Karpas-422 (cell line): ENCODE data around the gene NDUFS2. TPM values are rescaled to one million over a fixed set of nuclear protein-coding genes. Genes with fewer than 3 reads are reported as not detected.

Experiments
- DNase-seq: peaks from one replicate; pipeline ENCODE4 v3.0.0-alpha.2; 2015
- H2AFZ ChIP-seq: fragments of 200-600 bp; sonication (generic); 2 replicates; pipeline ENCODE4 v1.6.1; 2014; ENCODE audit warnings: antibody characterized with exemption, low read length, mixed read lengths
- H3K27ac ChIP-seq: fragments of 200-600 bp; sonication (generic); 2 replicates; pipeline ENCODE4 v1.5.1; 2014; ENCODE audit warnings: mild to moderate bottlenecking, low read length, moderate library complexity
- H3K27me3 ChIP-seq: fragments of 200-600 bp; sonication (generic); 2 replicates; pipeline ENCODE4 v1.6.1; 2014; ENCODE audit warnings: low read length, mixed read lengths
- H3K36me3 ChIP-seq: fragments of 200-600 bp; sonication (generic); 2 replicates; pipeline ENCODE4 v1.6.1; 2014; ENCODE audit warnings: low read length, mixed read lengths; ENCODE audit not compliant: insufficient read depth
- H3K4me1 ChIP-seq: fragments of 200-600 bp; sonication (generic); 2 replicates; pipeline ENCODE4 v1.6.1; 2014; ENCODE audit warnings: mild to moderate bottlenecking, low read length, mixed read lengths
- H3K4me2 ChIP-seq: fragments of 200-600 bp; sonication (generic); 2 replicates; pipeline ENCODE4 v1.6.1; 2014; ENCODE audit warnings: low read length, low read depth, mild to moderate bottlenecking; ENCODE audit not compliant: poor library complexity, severe bottlenecking
- H3K4me3 ChIP-seq: fragments of 200-600 bp; sonication (generic); 2 replicates; pipeline ENCODE4 v1.5.1; 2014; ENCODE audit warnings: mild to moderate bottlenecking, antibody characterized with exemption, low read length, mixed read lengths
- H3K79me2 ChIP-seq: fragments of 200-600 bp; sonication (generic); 2 replicates; pipeline ENCODE4 v1.6.1; 2014; ENCODE audit warnings: mild to moderate bottlenecking, low read length, mixed read lengths
- H3K9ac ChIP-seq: fragments of 200-600 bp; sonication (generic); 2 replicates; pipeline ENCODE4 v1.6.0; 2014; ENCODE audit warnings: low read length
- H3K9me2 ChIP-seq: fragments of 200-600 bp; sonication (generic), shearing (Covaris generic); replicated peaks from 2 replicates; pipeline ENCODE4 v1.6.0; 2014; ENCODE audit warnings: mild to moderate bottlenecking, low read length, moderate library complexity; ENCODE audit not compliant: insufficient read depth
- H3K9me3 ChIP-seq: fragments of 300-700, 200-600 bp; sonication (generic); 2 replicates; pipeline ENCODE4 v1.6.1; 2014; ENCODE audit warnings: low read length, mixed read lengths
- H4K20me1 ChIP-seq: fragments of 200-600 bp; sonication (generic); 2 replicates; pipeline ENCODE4 v1.6.1; 2014; ENCODE audit warnings: mild to moderate bottlenecking, antibody characterized with exemption, low read length, low read depth; ENCODE audit not compliant: insufficient read depth
- total RNA-seq: library from RNA; depleted of rRNA; stranded (reverse); fragments of >200 nt; shearing (Covaris generic); gene quantifications from 2 replicates; pipeline ENCODE4 v1.2.3, GENCODE V29; 2014; ENCODE audit warnings: low replicate concordance

NDUFS2 gene
- total RNA-seq, 1 experiment from 2014 or later = 134 TPM

DNA sequence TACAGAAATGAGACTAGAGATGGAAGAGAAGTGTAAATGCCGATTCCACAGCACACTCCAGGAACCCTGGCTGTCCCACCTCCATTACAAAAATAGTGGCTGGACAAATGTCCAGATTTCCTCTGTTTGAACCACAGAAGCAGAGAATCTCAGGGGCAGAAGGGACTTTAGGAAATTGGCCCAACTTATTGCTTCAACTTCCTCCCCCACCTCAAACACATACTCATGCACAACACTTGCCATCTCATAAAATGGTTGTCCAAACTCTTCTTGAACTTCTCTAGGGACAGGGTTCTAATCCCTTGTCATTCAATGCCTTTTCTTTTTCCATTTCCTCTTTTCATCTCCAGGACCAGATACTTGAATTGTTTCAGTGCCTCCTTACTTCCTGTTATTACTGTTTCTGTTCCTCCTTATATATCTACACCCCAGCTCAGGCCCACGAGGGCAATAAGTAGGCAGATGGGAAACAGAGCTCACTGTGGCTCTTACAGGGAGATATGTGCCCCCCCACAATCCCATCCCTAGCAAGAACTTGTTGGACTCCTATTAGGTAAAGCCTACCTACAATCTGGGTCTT, 16.3 kb upstream of the NDUFS2 start:
- peak overlapping the region; percentile 42; the same call in 1 of the 2 replicates for H2AFZ ChIP-seq
- H3K4me3 ChIP-seq = peak overlapping the region; percentile 58
- H3K9me3 ChIP-seq = no peaks in the 10 kb centered on the region
- peak overlapping the region; percentile 98 for H3K27ac ChIP-seq
- H3K9me2 ChIP-seq = no peaks in the 10 kb centered on the region
- no peaks in the 10 kb centered on the region for H3K27me3 ChIP-seq
- H4K20me1 ChIP-seq = no peaks in the 10 kb centered on the region
- H3K4me2 ChIP-seq = peak overlapping the region; percentile 74
- H3K9ac ChIP-seq = peak overlapping the region; percentile 58
- no peaks in the 10 kb centered on the region for H3K79me2 ChIP-seq
- DNase-seq = peak; percentile 92
- H3K36me3 ChIP-seq = no peaks in the 10 kb centered on the region
- H3K4me1 ChIP-seq = peaks cover 41% of the 10 kb centered on the region

DNA sequence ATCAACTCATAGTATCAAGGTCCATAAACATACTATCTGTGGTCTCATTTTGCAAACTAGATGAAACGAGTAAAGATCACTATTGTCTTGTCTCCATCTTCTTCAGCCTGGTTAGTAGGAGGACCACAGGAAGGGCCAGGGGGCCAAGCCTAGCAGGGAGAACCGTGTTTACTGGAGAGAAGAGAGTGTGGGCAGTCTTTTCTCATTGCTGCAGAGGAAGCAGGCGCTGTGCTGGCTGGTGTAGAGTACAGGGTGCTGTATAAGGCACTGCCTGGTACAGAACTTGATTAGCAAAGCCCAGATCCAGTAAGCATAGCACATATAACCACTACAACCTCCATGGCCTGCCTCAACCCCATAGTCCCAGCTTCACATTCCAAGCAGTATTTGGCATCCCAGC, 14.9 kb upstream of the NDUFS2 start:
- Histone ChIP-seq H3K27me3 (no peaks in the 10 kb centered on the region), H3K9me3 (no peaks in the 10 kb centered on the region), H3K9ac (no peak overlapping the region), H2AFZ (peak overlapping the region; percentile 81), H3K4me2 (no peak overlapping the region), H3K27ac (peak overlapping the region; percentile 98), H3K4me3 (no peak overlapping the region), H3K9me2 (no peaks in the 10 kb centered on the region), H3K36me3 (no peaks in the 10 kb centered on the region), H4K20me1 (no peaks in the 10 kb centered on the region), H3K79me2 (no peaks in the 10 kb centered on the region), H3K4me1 (peaks cover 43% of the 10 kb centered on the region)
- DNase-seq = no peak

DNA sequence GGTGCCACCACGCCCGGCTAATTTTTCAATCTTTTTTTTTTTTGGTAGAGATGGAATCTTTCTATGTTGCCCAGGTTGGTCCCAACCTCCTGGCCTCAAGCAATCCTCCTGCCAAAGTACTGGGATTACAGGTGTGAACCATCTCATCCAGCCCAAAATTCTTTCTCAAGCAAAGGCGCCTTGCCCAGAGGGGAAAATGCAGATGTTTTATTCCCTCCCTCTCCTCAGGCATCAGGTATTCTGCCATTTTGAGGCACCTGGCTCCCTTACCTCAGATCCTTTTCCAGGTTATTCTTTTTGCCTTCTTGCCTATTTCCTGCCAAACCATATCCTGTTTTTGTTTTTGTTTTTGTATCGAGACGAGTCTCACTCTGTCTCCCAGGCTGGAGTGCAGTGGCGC, 13.8 kb upstream of the NDUFS2 start:
- Histone ChIP-seq H3K9me2 (no peaks in the 10 kb centered on the region), H3K36me3 (no peaks in the 10 kb centered on the region), H3K9ac (no peak overlapping the region), H2AFZ (no peak overlapping the region), H3K79me2 (no peaks in the 10 kb centered on the region), H3K27ac (no peak overlapping the region), H4K20me1 (no peaks in the 10 kb centered on the region), H3K9me3 (no peaks in the 10 kb centered on the region), H3K4me2 (no peak overlapping the region), H3K27me3 (no peaks in the 10 kb centered on the region), H3K4me3 (no peak overlapping the region), H3K4me1 (peaks cover 47% of the 10 kb centered on the region)
- no peak for DNase-seq

DNA sequence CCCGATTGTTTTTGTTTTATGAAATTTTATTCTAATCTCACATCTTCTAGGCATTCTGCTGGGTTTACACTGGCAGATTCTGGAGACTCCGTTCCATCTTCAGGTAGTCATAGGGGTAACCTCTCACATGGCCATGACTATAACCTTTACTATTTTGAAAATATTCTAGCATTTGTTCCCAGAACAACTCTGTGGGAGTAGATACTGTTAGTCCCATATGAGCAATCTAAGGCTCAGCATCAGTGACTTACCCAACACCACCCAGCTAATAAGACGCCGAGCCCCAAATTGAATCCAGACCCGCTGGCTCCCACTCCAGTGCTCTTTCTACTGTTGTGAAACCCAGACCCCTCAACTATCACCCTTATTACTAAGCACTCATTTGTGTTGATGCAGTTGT, 13.1 kb upstream of the NDUFS2 start:
- Histone ChIP-seq H4K20me1 (no peaks in the 10 kb centered on the region), H3K36me3 (no peaks in the 10 kb centered on the region), H3K79me2 (no peaks in the 10 kb centered on the region), H3K9ac (no peak overlapping the region), H3K4me2 (no peak overlapping the region), H2AFZ (no peak overlapping the region), H3K4me1 (peaks cover 42% of the 10 kb centered on the region), H3K4me3 (no peak overlapping the region), H3K27ac (no peak overlapping the region), H3K9me3 (no peaks in the 10 kb centered on the region), H3K9me2 (no peaks in the 10 kb centered on the region), H3K27me3 (no peaks in the 10 kb centered on the region)
- no peak for DNase-seq

DNA sequence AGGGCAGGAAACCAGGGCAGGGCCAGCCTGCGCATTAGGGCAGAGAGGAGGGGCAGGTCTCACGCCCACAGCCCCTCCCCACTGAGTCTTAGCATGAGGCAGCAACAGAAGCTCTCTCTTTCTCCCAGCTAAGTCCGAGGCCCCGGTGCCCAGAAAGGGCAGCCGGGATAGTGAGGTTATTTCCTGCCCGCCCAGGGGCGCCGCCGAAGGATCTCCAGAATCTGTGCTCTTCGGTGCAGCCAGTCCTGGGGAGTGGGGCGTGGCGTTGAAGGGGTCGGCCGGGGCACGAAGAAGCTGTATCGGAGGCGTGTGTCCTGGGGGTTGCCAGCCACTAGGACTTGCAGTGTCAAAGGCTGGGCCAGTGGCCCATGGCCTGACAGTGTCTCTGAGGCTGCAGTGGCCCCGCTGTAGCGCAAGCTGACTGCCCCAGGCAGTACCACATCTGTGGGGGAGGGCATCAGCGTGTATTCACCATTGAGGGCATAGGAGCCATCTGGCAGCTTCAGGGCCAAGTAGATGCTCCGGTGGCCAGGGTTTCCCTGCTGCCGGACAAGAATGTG, 11.1 kb upstream of the NDUFS2 start:
- Histone ChIP-seq H3K27me3 (no peaks in the 10 kb centered on the region), H3K36me3 (no peaks in the 10 kb centered on the region), H3K9ac (no peak overlapping the region), H3K4me1 (peaks cover 34% of the 10 kb centered on the region), H3K4me3 (no peak overlapping the region), H2AFZ (no peak overlapping the region), H3K4me2 (no peak overlapping the region), H3K9me3 (no peaks in the 10 kb centered on the region), H3K27ac (no peak overlapping the region), H3K9me2 (no peaks in the 10 kb centered on the region), H4K20me1 (no peaks in the 10 kb centered on the region), H3K79me2 (no peaks in the 10 kb centered on the region)
- DNase-seq = no peak

DNA sequence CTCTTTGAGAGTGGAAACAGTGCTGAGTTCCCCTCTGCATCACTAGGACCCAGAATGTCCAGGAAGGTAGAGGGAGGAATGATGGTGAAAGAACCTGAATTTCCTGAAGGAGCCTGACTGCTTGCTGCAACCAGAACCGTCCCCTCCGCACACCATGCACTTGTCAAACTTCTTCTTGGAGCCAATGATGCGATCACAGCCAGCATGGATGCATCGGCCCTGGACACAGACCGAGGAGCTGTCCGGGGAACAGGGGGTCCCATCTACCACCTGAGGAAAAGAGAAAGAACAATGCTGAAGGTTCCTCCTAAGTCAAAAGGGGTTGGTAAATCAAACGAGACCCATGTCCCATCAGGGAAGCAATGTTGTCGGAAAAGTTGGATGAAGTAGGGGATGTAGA, 10.2 kb upstream of the NDUFS2 start:
- Histone ChIP-seq H4K20me1 (no peaks in the 10 kb centered on the region), H3K9ac (no peak overlapping the region), H3K27ac (no peak overlapping the region), H3K4me2 (no peak overlapping the region), H3K9me2 (no peaks in the 10 kb centered on the region), H3K79me2 (no peaks in the 10 kb centered on the region), H2AFZ (no peak overlapping the region), H3K4me1 (peaks cover 24% of the 10 kb centered on the region), H3K9me3 (no peaks in the 10 kb centered on the region), H3K4me3 (no peak overlapping the region), H3K27me3 (no peaks in the 10 kb centered on the region), H3K36me3 (no peaks in the 10 kb centered on the region)
- no peak for DNase-seq

DNA sequence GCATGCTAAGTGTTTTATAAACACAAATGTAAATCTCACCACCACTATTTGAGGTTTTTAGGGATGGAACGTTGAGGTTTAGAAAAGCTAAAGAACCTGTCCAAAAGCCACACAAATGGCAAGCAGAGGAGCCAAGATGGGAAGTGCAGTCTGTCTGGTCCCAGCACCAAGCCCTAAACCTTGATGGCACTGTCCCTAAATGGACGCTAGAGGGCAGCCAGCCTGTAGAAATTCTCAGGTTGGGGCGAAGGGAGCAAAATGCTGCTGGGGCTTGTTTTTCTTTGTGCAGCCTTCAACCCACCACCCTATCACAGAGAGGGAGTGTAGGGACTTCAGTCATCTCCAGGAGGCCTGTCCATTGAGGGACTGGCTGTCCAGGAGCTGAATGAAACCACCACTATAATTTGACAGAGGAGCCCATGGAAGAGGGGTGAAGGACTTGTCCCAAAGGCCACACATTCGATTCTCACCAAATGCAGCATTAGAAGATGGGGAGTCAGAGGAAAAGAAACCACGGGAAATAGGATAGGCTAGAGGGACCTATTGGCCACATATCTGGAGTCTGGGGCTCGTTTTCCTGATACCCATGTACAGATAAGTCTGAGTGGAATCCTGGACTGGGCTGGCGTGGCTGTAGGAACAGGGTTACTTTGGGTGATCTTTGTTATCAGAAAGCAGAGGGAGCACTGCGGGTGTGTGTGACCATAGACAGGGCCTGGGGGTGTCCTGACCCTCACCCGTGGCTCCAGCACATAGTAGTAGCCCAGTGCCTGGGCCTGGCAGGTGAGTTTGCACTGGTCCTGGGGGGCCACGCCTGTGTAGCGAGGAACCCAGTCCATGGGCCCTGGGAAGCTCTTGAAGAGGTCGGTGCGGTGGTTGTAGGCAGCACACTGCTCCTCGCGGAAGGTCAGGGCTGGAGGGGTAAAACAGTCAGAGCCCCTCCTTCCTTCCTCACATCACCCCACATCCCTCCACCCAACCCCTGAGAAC, 9.4 kb upstream of the NDUFS2 start:
- H3K4me2 ChIP-seq = no peak overlapping the region
- H3K9ac ChIP-seq = no peak overlapping the region
- peak; percentile 92 for DNase-seq
- no peaks in the 10 kb centered on the region for H3K79me2 ChIP-seq
- peaks cover 18% of the 10 kb centered on the region for H3K4me1 ChIP-seq
- H3K27ac ChIP-seq = no peak overlapping the region
- no peaks in the 10 kb centered on the region for H3K9me3 ChIP-seq
- H3K9me2 ChIP-seq = no peaks in the 10 kb centered on the region
- H3K36me3 ChIP-seq = no peaks in the 10 kb centered on the region
- H2AFZ ChIP-seq = peak overlapping the region; percentile 9; the same call in 1 of the 2 replicates
- H3K27me3 ChIP-seq = no peaks in the 10 kb centered on the region
- no peak overlapping the region for H3K4me3 ChIP-seq
- H4K20me1 ChIP-seq = no peaks in the 10 kb centered on the region

DNA sequence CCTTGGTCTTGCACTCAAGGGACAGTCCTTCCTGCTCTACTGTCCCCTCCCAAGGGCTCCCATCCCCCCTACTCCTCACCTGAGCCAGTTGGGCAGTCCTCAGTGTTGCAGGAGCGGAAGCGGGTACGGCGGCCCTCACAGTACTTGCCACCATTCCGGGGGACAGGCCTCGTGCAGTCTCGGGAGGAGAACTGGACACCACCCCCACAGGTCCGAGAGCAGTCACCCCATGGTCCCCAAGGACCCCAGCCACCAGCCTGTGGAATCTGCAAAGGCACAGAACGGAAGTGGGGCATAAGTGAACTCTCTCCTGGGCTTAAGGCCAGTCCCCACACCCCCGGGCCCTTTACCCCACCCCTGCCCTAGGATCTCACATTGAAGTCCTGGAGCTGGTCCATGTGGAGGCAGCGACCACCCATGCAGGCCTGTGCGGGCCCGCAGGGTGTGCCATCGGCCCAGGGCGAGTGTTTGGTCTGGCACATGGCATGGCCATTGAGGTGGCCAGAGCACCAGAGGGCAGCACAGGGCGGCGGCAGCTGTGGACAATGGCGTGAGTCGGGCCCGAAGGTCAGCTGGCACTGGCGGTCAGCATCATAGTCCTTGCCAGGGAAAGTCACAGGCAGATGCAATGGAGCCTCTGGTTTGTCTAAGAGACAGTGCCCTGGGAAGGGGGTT, 8.5 kb upstream of the NDUFS2 start:
- Histone ChIP-seq H3K27me3 (no peaks in the 10 kb centered on the region), H3K4me2 (no peak overlapping the region), H3K79me2 (no peaks in the 10 kb centered on the region), H3K36me3 (no peaks in the 10 kb centered on the region), H2AFZ (no peak overlapping the region), H3K27ac (no peak overlapping the region), H3K9ac (no peak overlapping the region), H3K4me3 (no peak overlapping the region), H3K9me2 (no peaks in the 10 kb centered on the region), H3K4me1 (peaks cover 18% of the 10 kb centered on the region), H4K20me1 (no peaks in the 10 kb centered on the region), H3K9me3 (no peaks in the 10 kb centered on the region)
- no peak for DNase-seq
